ENCODE results near the gene CSMD2. TPM values are rescaled to one million over a fixed set of nuclear protein-coding genes. Genes with fewer than 3 reads are reported as not detected.

Gene CSMD2
- total and polyA plus RNA-seq, 2 of the 8 experiments (the other 6 are each of a cell fraction or from before 2014, with no cell fraction given): 7.0 to 14.7 TPM

DNA sequence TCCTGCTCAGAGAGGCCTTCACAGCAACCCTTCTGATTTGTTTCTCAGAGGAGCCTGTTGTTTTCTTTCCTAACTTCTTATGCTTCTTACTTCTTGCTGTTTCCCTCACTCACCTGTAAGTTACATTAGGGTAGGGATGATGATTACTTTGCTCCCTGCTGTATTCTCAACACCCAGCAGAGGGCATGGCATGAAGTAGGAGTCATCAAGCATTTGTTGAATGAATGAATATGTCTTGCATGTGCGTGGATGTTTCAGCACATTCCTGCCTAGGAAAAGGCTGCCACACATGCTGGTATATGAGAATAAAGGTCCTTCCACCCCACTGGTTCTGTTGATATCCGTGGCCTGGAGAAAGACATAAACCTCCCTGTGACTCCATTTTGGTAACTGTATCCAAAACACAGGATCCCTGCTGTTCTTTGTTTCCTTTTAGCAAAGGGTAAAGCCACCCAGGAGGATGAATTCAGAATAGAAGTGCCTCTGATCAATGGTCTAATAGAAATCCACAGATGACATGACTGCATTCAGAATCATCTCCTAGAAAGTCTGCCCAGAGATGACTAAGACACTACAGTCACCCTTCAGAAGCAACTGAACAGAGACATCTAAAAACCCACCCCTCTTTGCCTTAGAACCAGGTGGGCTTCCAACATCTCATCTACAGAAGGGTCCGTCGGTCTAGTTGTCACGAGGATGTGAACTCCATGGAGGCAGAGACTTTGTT is 523.8 kb downstream of the CSMD2 start:
- Histone ChIP-seq H3K23me2 (ENCODE audit: low read depth, low read length) (no peaks in the 10 kb centered on the region; the same call in 1 of the 2 replicates), H3K4me3 (ENCODE audit: extremely low read depth in 1 of 4, insufficient read depth in 2 of 4, low read depth in 3 of 4, low read length in 4 of 4) (no peak overlapping the region), H4K91ac (replicated peaks; ENCODE audit: insufficient read length, low read length) (no peak overlapping the region), H3K4ac (replicated peaks; ENCODE audit: insufficient read length, low read depth, low read length) (no peak overlapping the region), H2BK12ac (ENCODE audit: low read depth, low read length) (no peak overlapping the region), H2BK120ac (replicated peaks; ENCODE audit: low read depth, low read length) (no peak overlapping the region), H3K4me2 (ENCODE audit: insufficient read depth in 1 of 2, low read depth in 2 of 2, low read length in 2 of 2) (peak overlapping the region in 1 of 2 experiments; percentile 3; a peak in 1 of 4 replicates), H3K4me1 (replicated peaks in 1 of 4; ENCODE audit: control insufficient read depth in 3 of 4, insufficient read depth in 4 of 4, low read length in 3 of 4) (peaks cover under 1 to 10% (median 3%) of the 10 kb centered on the region in 4 experiments), H3K27me3 (replicated peaks in 1 of 4; ENCODE audit: control insufficient read depth in 3 of 4, extremely low read depth in 1 of 4, insufficient read depth in 3 of 4, low read length in 3 of 4) (no peaks in the 10 kb centered on the region), H2AK5ac (ENCODE audit: low read depth, low read length) (no peak overlapping the region; the same call in 1 of the 2 replicates), H3K27ac (ENCODE audit: low read depth, low read length) (no peak overlapping the region), H4K5ac (ENCODE audit: insufficient read length, low read depth, low read length) (no peak overlapping the region), H4K20me1 (replicated peaks in 1 of 2; ENCODE audit: control insufficient read depth in 1 of 2, insufficient read depth in 2 of 2, low read length in 2 of 2) (no peaks in the 10 kb centered on the region), H3K36me3 (ENCODE audit: control insufficient read depth in 2 of 4, insufficient read depth in 4 of 4, low read length in 3 of 4) (no peaks in the 10 kb centered on the region; a peak in 1 of 8 replicates), H2AFZ (ENCODE audit: low read length) (no peak overlapping the region), H2BK5ac (ENCODE audit: low read depth, low read length) (no peak overlapping the region), H3K18ac (ENCODE audit: extremely low read depth, low read length) (no peak overlapping the region), H3K9ac (replicated peaks in 1 of 4; ENCODE audit: extremely low read depth in 1 of 4, low read depth in 3 of 4, low read length in 3 of 4) (no peak overlapping the region), H2BK15ac (ENCODE audit: low read length) (no peak overlapping the region), H4K8ac (ENCODE audit: extremely low read depth, insufficient read depth, low read length) (no peak overlapping the region), H3K9me3 (ENCODE audit: insufficient read depth in 2 of 2, low read depth in 1 of 2, low read length in 1 of 2) (no peaks in the 10 kb centered on the region), H3K56ac (replicated peaks; ENCODE audit: insufficient read length, low read depth, low read length) (no peak overlapping the region), H3K79me1 (ENCODE audit: low read depth, low read length) (no peaks in the 10 kb centered on the region), H3K23ac (ENCODE audit: insufficient read length) (no peak overlapping the region), H3K79me2 (ENCODE audit: control insufficient read depth in 1 of 2, insufficient read depth in 2 of 2, low read length in 2 of 2) (no peaks in the 10 kb centered on the region), H3K14ac (ENCODE audit: insufficient read length) (no peak overlapping the region), H2BK20ac (ENCODE audit: low read length) (no peak overlapping the region)
- FAIRE-seq (peak; percentile 88), DNase-seq (ENCODE audit: low read depth in 1 of 2, low spot score in 2 of 2) (peak in 1 of 2 experiments; percentile 52)
- 87% methylated on average over 5 of the region's 5 CpGs; no CpG with 5 or more reads in 1 of the 2 experiments for WGBS, 2 experiments (ENCODE audit: extremely low coverage in 1 of 2, insufficient coverage in 1 of 2, insufficient read length in 1 of 2, insufficient replicate concordance in 2 of 2, low coverage in 1 of 2, low lambda C conversion rate in 2 of 2, missing lambda C conversion rate in 1 of 2)
- CTCF ChIA-PET (ENCODE audit: partially characterized antibody): interaction anchor here (1.0 to 2.3 kb wide), 4 partner anchors 8 to 522 kb away, joined by 4 to 8 read pairs (median 5); no protein-coding TSS in a partner anchor
- POLR2A ChIA-PET (ENCODE audit: partially characterized antibody): no interaction called here
- TF ChIP-seq YY1 (IDR thresholded peaks at IDR 0.05; ENCODE audit: low read depth, low read length) (0 out of 2 replicates have a peak, but pooled peaks have one; percentile 21), MAFK (IDR thresholded peaks at IDR 0.05; ENCODE audit: low read depth, low read length) (no peak), RFX5 (IDR thresholded peaks at IDR 0.05; ENCODE audit: borderline replicate concordance, low read depth, low read length) (no peak), RAD21 (IDR thresholded peaks at IDR 0.05 in 1 of 2, conservative IDR thresholded peaks at IDR 0.05 in 1 of 2; ENCODE audit: low read depth in 2 of 2, low read length in 2 of 2) (peak; percentile 41 to 42), CREB1 (IDR thresholded peaks at IDR 0.05) (no peak), KDM5A (IDR thresholded peaks at IDR 0.05; ENCODE audit: low read length) (no peak), TEAD4 (IDR thresholded peaks at IDR 0.05; ENCODE audit: low read depth, low read length) (no peak)
- TF ChIP-seq, protein P1, sequence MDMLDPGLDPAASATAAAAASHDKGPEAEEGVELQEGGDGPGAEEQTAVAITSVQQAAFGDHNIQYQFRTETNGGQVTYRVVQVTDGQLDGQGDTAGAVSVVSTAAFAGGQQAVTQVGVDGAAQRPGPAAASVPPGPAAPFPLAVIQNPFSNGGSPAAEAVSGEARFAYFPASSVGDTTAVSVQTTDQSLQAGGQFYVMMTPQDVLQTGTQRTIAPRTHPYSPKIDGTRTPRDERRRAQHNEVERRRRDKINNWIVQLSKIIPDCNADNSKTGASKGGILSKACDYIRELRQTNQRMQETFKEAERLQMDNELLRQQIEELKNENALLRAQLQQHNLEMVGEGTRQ (IDR thresholded peaks at IDR 0.05; ENCODE audit: low read length): no peak
- TF ChIP-seq, protein P2, sequence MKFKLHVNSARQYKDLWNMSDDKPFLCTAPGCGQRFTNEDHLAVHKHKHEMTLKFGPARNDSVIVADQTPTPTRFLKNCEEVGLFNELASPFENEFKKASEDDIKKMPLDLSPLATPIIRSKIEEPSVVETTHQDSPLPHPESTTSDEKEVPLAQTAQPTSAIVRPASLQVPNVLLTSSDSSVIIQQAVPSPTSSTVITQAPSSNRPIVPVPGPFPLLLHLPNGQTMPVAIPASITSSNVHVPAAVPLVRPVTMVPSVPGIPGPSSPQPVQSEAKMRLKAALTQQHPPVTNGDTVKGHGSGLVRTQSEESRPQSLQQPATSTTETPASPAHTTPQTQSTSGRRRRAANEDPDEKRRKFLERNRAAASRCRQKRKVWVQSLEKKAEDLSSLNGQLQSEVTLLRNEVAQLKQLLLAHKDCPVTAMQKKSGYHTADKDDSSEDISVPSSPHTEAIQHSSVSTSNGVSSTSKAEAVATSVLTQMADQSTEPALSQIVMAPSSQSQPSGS (IDR thresholded peaks at IDR 0.05; ENCODE audit: low read length): no peak
